K562 (cell line): ENCODE measurements around the gene RHBDD1. TPM values are rescaled to one million over a fixed set of nuclear protein-coding genes. Genes with fewer than 3 reads are reported as not detected.

ENCODE experiments used
- ATAC-seq: fragments of 200-7000 bp; cut with Tn5 transposase; 3 replicates; pipeline ENCODE4 v1.9.1; 2020; ENCODE audit warnings: moderate library complexity
- BruUV-seq: library from RNA; stranded (reverse); fragments of 400-500 nt; replicated peaks from 2 replicates; lab custom pipeline; 2021; lab: Mats Ljungman, UMichigan
- CTCF ChIA-PET: fragments of 300-600 bp; formaldehyde crosslinking; extraction: SDS; loops from one replicate; lab custom pipeline; 2021; ENCODE audit warnings: low intra/inter-chr PET ratio; lab: Yijun Ruan, JAX
- POLR2A ChIA-PET: fragments of 300-600, 350-650 bp; sonication (Branson Sonifier 250); formaldehyde crosslinking; extraction: SDS; loops from one replicate; lab custom pipeline; 2021; ENCODE audit warnings: antibody characterized with exemption, inconsistent platforms; lab: Yijun Ruan, JAX
- DNase-seq, 4 experiments: peaks; one replicate each; pipeline versions ENCODE4 v3.0.0 to v3.0.0-alpha.2; 2011 to 2018; ENCODE audit warnings: low spot score in 3 of 4, mixed read lengths in 3 of 4; ENCODE audit errors: extremely low read depth in 1 of 4
- FAIRE-seq: peaks from 2 replicates; lab custom pipeline; 2011; peaks lifted over from hg19 to GRCh38; lab: Jason Lieb, UNC
- H2AFZ ChIP-seq: 2 replicates; pipeline ENCODE4 v1.6.0; 2011; ENCODE audit warnings: low read depth, low read length, control low read depth, inconsistent platforms
- H3K27ac ChIP-seq: fragments of 200-600 bp; 3 replicates; pipeline ENCODE4 v1.8.0; 2011; ENCODE audit warnings: low read depth, mild to moderate bottlenecking, control low read depth, inconsistent platforms, low read length, moderate library complexity, mixed read lengths; ENCODE audit errors: extremely low read depth
- H3K27me3 ChIP-seq, 2 experiments: fragments of 300-600 bp in 1 of 2; 2 replicates in 1 of 2; 3 replicates in 1 of 2; pipeline versions ENCODE4 v1.6.0 to v1.8.0; 2011; ENCODE audit warnings: inconsistent platforms in 2 of 2, low read length in 2 of 2, mild to moderate bottlenecking in 1 of 2, mixed read lengths in 1 of 2, moderate library complexity in 1 of 2; ENCODE audit not compliant: control insufficient read depth in 2 of 2, insufficient read depth in 2 of 2
- H3K36me3 ChIP-seq: fragments of 300-600 bp; 3 replicates; pipeline ENCODE4 v1.8.0; 2011; ENCODE audit warnings: mild to moderate bottlenecking, low read length, inconsistent platforms; ENCODE audit not compliant: control insufficient read depth, insufficient read depth
- H3K4me1 ChIP-seq, 2 experiments: fragments of 200-600 bp in 1 of 2; replicated peaks in 1 of 2; 2 replicates in 1 of 2; 3 replicates in 1 of 2; pipeline versions ENCODE4 v1.5.1 to v1.8.0; 2011; ENCODE audit warnings: inconsistent platforms in 2 of 2, low read length in 2 of 2, mild to moderate bottlenecking in 1 of 2, mixed read lengths in 1 of 2, moderate library complexity in 1 of 2; ENCODE audit not compliant: control insufficient read depth in 2 of 2, insufficient read depth in 2 of 2
- H3K4me2 ChIP-seq: 2 replicates; pipeline ENCODE4 v1.6.1; 2011; ENCODE audit warnings: low read length, control low read depth, inconsistent platforms, mixed read lengths; ENCODE audit not compliant: insufficient read depth
- H3K4me3 ChIP-seq: fragments of 200-600 bp; sonication (generic), shearing (Covaris generic); 2 replicates; pipeline ENCODE4 v1.5.1; 2016; ENCODE audit warnings: control low read depth, inconsistent platforms
- H3K79me2 ChIP-seq: fragments of 200-600 bp; 3 replicates; pipeline ENCODE4 v1.8.0; 2011; ENCODE audit warnings: low read length, inconsistent platforms; ENCODE audit not compliant: control insufficient read depth, insufficient read depth
- H3K9ac ChIP-seq, 2 experiments: 2 replicates each; pipeline versions ENCODE4 v1.6.0 to v1.6.1; 2011; ENCODE audit warnings: low read depth in 2 of 2, low read length in 2 of 2, control low read depth in 1 of 2, inconsistent platforms in 1 of 2, mild to moderate bottlenecking in 1 of 2, mixed read lengths in 1 of 2; ENCODE audit not compliant: insufficient read depth in 1 of 2
- H3K9me1 ChIP-seq: one replicate; pipeline ENCODE4 v1.6.0; 2011; ENCODE audit warnings: inconsistent platforms, mild to moderate bottlenecking, low read length, moderate library complexity; ENCODE audit not compliant: control insufficient read depth, insufficient read depth
- H3K9me3 ChIP-seq: replicated peaks from 2 replicates; pipeline ENCODE4 v1.5.1; 2011; ENCODE audit warnings: low read depth, low read length, inconsistent platforms; ENCODE audit not compliant: control insufficient read depth, insufficient read depth
- H4K20me1 ChIP-seq: replicated peaks from 2 replicates; pipeline ENCODE4 v1.6.1; 2011; ENCODE audit warnings: low read length, inconsistent platforms, mixed read lengths; ENCODE audit not compliant: control insufficient read depth, insufficient read depth
- BACH1 ChIP-seq: fragments of 200-800 bp; sonication (Bioruptor generic); IDR thresholded peaks from 2 replicates; pipeline ENCODE4 v1.6.1; 2016; ENCODE audit warnings: missing genetic modification characterization, missing compliant biosample characterization
- CBX5 ChIP-seq: IDR thresholded peaks from 2 replicates; pipeline ENCODE4 v1.6.1; 2014; ENCODE audit warnings: low read depth, borderline replicate concordance
- HDAC3 ChIP-seq: fragments of 450-650 bp; IDR thresholded peaks from 2 replicates; pipeline ENCODE4 v1.6.1; 2018; ENCODE audit warnings: borderline replicate concordance, mild to moderate bottlenecking, moderate library complexity; ENCODE audit not compliant: partially characterized antibody
- KLF13 ChIP-seq: fragments of 450-650 bp; IDR thresholded peaks from 2 replicates; pipeline ENCODE4 v1.6.1; 2016; ENCODE audit warnings: missing genetic modification characterization, low read depth, mild to moderate bottlenecking, missing compliant biosample characterization, moderate library complexity, borderline replicate concordance
- MEF2A ChIP-seq: IDR thresholded peaks from 2 replicates; pipeline ENCODE4 v1.6.1; 2011; ENCODE audit warnings: low read depth, mild to moderate bottlenecking, low read length, moderate library complexity; ENCODE audit not compliant: control insufficient read depth
- NFE2 ChIP-seq: IDR thresholded peaks from 2 replicates; pipeline ENCODE4 v1.6.1; 2014; ENCODE audit warnings: antibody characterized with exemption, low read depth
- PML ChIP-seq: IDR thresholded peaks from 2 replicates; pipeline ENCODE4 v1.6.1; 2012; ENCODE audit warnings: low read length, inconsistent platforms
- RBM22 ChIP-seq: fragments of 200-400 bp; formaldehyde crosslinking; IDR thresholded peaks from 2 replicates; pipeline ENCODE4 v1.6.1; 2018; ENCODE audit warnings: low read length, low read depth; ENCODE audit not compliant: poor library complexity, severe bottlenecking
- RBM25 ChIP-seq: fragments of 200-400 bp; formaldehyde crosslinking; IDR thresholded peaks from 2 replicates; pipeline ENCODE4 v1.6.1; 2018; ENCODE audit warnings: low read length, low read depth, moderate library complexity; ENCODE audit not compliant: severe bottlenecking
- TSHZ1 ChIP-seq: fragments of 250-450 bp; sonication (Bioruptor Pico); IDR thresholded peaks from 2 replicates; pipeline ENCODE4 v1.4.0; 2020; ENCODE audit warnings: mild to moderate bottlenecking, moderate library complexity
- WHSC1 ChIP-seq: IDR thresholded peaks from one replicate; pipeline ENCODE4 v1.6.1; 2012; ENCODE audit warnings: low read length, control low read depth, inconsistent platforms
- XRCC5 ChIP-seq: fragments of 200-400 bp; formaldehyde crosslinking; IDR thresholded peaks from 2 replicates; pipeline ENCODE4 v1.6.1; 2017; ENCODE audit warnings: low read depth, mild to moderate bottlenecking, low read length
- ZKSCAN3 ChIP-seq: fragments of 250-450 bp; sonication (Bioruptor Pico); IDR thresholded peaks from 2 replicates; pipeline ENCODE4 v1.4.0; 2020
- ZNF165 ChIP-seq: fragments of 250-450 bp; sonication (Bioruptor Pico); IDR thresholded peaks from 2 replicates; pipeline ENCODE4 v1.4.0; 2020; ENCODE audit warnings: borderline replicate concordance
- ZNF41 ChIP-seq: fragments of 250-450 bp; sonication (Bioruptor Pico); conservative IDR thresholded peaks from 2 replicates; pipeline ENCODE4 v1.4.0; 2020; ENCODE audit warnings: mild to moderate bottlenecking
- WGBS: fragments of 100-300 bp; shearing (Covaris generic); methylation state at CpG from one replicate; pipeline ENCODE4 v1.1.6; 2016; ENCODE audit warnings: low coverage, mixed read lengths; ENCODE audit not compliant: insufficient coverage; ENCODE audit errors: missing lambda C conversion rate; 5-methylcytosine and 5-hydroxymethylcytosine counted together
- in situ Hi-C: fragments of 300-500 bp; cut with MboI; formaldehyde crosslinking; loops from 4 replicates; pipeline ENCODE4 v1.15.0; 2018; ENCODE audit warnings: inconsistent platforms, mixed read lengths
- intact Hi-C: fragments of 100-400 bp; cut with micrococcal nuclease; formaldehyde crosslinking; loops from 2 replicates; pipeline ENCODE4 v1.14.2; 2022
- polyA plus RNA-seq, 8 experiments: library from polyadenylated mRNA; depleted of rRNA in 4 of 8; stranded (reverse) in 5 of 8; unstranded in 3 of 8; fragments of >200 nt; fragmentation: Nextera tagmentation in 2 of 8; fragmentation: Illumina TruSeq in 1 of 8; extraction: Ambion mirVana in 2 of 8; extraction: Trizol in 1 of 8; gene quantifications; 2 replicates each; pipeline versions ENCODE4 v1.2.1 to v1.2.3, GENCODE V29; 2011 to 2014; ENCODE audit warnings: inconsistent platforms in 1 of 8, missing spikeins in 1 of 8
- total RNA-seq, 7 experiments: library from RNA; depleted of rRNA in 6 of 7; stranded (reverse); fragments of >200 nt in 6 of 7; fragmentation: Illumina TruSeq in 2 of 7; extraction: Trizol in 2 of 7; gene quantifications; 2 replicates each; pipeline versions ENCODE4 v1.2.1 to v1.2.3, GENCODE V29; 2011 to 2021; ENCODE audit warnings: low replicate concordance in 1 of 7

The RHBDD1 gene
- total and polyA plus RNA-seq, 9 of the 15 experiments (the other 6 are each of a cell fraction or from before 2014, with no cell fraction given) = 4.8 to 34.8 (median 15.6) TPM

GRCh38 chr2:226873051-226873620 is 37.3 kb downstream of the RHBDD1 start:
- Histone ChIP-seq H3K4me3 (no peak overlapping the region), H3K9ac (no peak overlapping the region), H3K9me1 (peaks cover 3% of the 10 kb centered on the region), H3K4me2 (no peak overlapping the region), H2AFZ (no peak overlapping the region), H3K27me3 (no peaks in the 10 kb centered on the region), H3K4me1 (peaks cover 0 to 3% of the 10 kb centered on the region in 2 experiments; a peak in 2 of 5 replicates), H3K36me3 (peaks cover 11% of the 10 kb centered on the region; the same call in 2 of the 3 replicates), H3K9me3 (no peaks in the 10 kb centered on the region), H4K20me1 (no peaks in the 10 kb centered on the region), H3K79me2 (no peaks in the 10 kb centered on the region), H3K27ac (no peak overlapping the region)
- no peak for TF ChIP-seq XRCC5
- TF ChIP-seq CBX5 = no peak
- no peak for TF ChIP-seq ZNF165 (CRISPR knock-in tag)
- TF ChIP-seq BACH1 (tag) = 0 out of 2 replicates have a peak, but pooled peaks have one; percentile 19
- no peak for TF ChIP-seq MEF2A
- TF ChIP-seq ZKSCAN3 (CRISPR knock-in tag) = no peak
- peak; percentile 39 for TF ChIP-seq RBM25
- no peak for TF ChIP-seq RBM22
- TF ChIP-seq ZNF41 (CRISPR knock-in tag) = no peak
- TF ChIP-seq TSHZ1 (CRISPR knock-in tag) = no peak
- no peak for TF ChIP-seq HDAC3
- 0 out of 2 replicates have a peak, but pooled peaks have one; percentile 17 for TF ChIP-seq NFE2
- TF ChIP-seq WHSC1 = no peak
- TF ChIP-seq KLF13 (tag) = no peak
- no peak for TF ChIP-seq PML
- ATAC-seq = peak; percentile 39; the same call in 2 of the 3 replicates
- FAIRE-seq = no peak
- intact Hi-C loops = no loop called here
- ChIA-PET POLR2A (no interaction called here), CTCF (no interaction called here)
- in situ Hi-C loops = no loop called here
- WGBS = 49% methylated on average over 2 of the region's 2 CpGs
- BruUV-seq = no TSS peak
- peak in 1 of 4 experiments; percentile 13 for DNase-seq
